ENCODE results near the gene PFKP. TPM values are rescaled to one million over a fixed set of nuclear protein-coding genes. Genes with fewer than 3 reads are reported as not detected.

Gene PFKP
- total RNA-seq, 4 donors from 2014 or later, result 22.2 to 83.9 (median 34.0) TPM

- ATAC-seq (ENCODE audit: low FRiP score) (no peak), DNase-seq (ENCODE audit: low spot score) (no peak)
Measured at GRCh38 chr10:3077509-3077908, 10.2 kb downstream of the PFKP start.

GRCh38 chr10:3077940-3078630 lies 10.7 kb downstream of the PFKP start:
- DNase-seq (ENCODE audit: low spot score) (no peak), ATAC-seq (ENCODE audit: low FRiP score) (no peak)
- no peak for TF ChIP-seq CTCF (IDR thresholded peaks at IDR 0.05)

More at GRCh38 chr10:3077509-3077908, 10.2 kb downstream of the PFKP start:
- TF ChIP-seq CTCF (IDR thresholded peaks at IDR 0.05), result no peak

GRCh38 chr10:3081383-3081981 lies 14.1 kb downstream of the PFKP start:
- no peak for ATAC-seq (ENCODE audit: low FRiP score)

GRCh38 chr10:3082290-3082689 lies 14.9 kb downstream of the PFKP start:
- DNase-seq (ENCODE audit: low spot score) (no peak), ATAC-seq (ENCODE audit: low FRiP score) (no peak)
- no peak for TF ChIP-seq CTCF (IDR thresholded peaks at IDR 0.05)

More at GRCh38 chr10:3081383-3081981, 14.1 kb downstream of the PFKP start:
- no peak for TF ChIP-seq CTCF (IDR thresholded peaks at IDR 0.05)
- DNase-seq (ENCODE audit: low spot score), result no peak

GRCh38 chr10:3085785-3086567 lies 18.6 kb downstream of the PFKP start:
- no peak for TF ChIP-seq CTCF (IDR thresholded peaks at IDR 0.05)
- ATAC-seq (ENCODE audit: low FRiP score) (no peak), DNase-seq (ENCODE audit: low spot score) (no peak)

GRCh38 chr10:3090388-3090787 lies 23.0 kb downstream of the PFKP start:
- DNase-seq (ENCODE audit: low spot score) (no peak), ATAC-seq (ENCODE audit: low FRiP score) (no peak)
- TF ChIP-seq CTCF (IDR thresholded peaks at IDR 0.05), result no peak

All from omental fat pad (tissue), 4 donors.